GM12801 (cell line): ENCODE results near the gene TPBGL.

Experiments
- CTCF ChIP-seq: IDR thresholded peaks from one replicate; pipeline ENCODE4 v1.5.1; 2011; ENCODE audit warnings: control low read depth; ENCODE audit not compliant: insufficient read length; ENCODE audit errors: extremely low read depth

TPBGL gene

DNA sequence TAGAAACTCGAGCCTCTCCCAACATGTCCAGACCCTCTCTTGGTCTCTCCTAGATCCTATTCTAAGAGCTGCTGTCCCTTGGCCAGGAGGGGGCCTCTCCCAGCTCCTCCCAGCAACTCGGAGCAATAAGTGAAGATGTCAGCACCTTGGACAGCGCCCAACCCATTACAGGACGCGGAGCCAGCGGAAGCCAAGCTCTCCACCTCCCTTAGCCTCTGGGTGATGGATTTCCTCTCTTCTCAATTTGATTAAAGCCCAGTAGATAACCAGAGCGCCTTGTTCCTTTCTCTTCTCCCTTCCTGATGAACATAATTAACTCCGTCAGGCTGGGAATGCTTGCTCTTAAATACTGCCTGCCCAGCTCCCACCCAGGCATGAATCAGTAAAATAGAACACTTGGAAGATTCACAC lies 26.2 kb upstream of the TPBGL start:
- TF ChIP-seq CTCF, result no peak

GRCh38 chr11:75214843-75215242 lies 25.7 kb upstream of the TPBGL start:
- no peak for TF ChIP-seq CTCF

DNA sequence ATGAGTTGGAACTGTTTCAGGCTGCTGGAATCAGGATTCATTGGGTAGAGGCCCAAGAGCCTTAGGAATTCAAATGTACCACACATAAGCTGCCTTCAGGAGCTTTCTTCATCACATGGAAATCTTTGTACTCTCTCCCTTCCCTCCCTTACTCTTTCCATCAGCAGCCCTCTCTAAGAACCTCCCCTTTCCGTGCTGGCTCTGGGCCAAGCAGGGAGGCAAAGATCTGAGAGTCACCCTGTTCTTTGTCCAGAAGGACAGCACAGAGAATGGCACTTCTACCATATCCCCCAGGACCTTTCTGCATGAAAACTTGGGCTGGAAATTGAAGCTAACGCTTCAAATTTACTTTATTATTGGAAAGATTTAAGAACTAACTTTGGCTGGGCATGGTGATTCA lies 20.7 kb upstream of the TPBGL start:
- no peak for TF ChIP-seq CTCF

DNA sequence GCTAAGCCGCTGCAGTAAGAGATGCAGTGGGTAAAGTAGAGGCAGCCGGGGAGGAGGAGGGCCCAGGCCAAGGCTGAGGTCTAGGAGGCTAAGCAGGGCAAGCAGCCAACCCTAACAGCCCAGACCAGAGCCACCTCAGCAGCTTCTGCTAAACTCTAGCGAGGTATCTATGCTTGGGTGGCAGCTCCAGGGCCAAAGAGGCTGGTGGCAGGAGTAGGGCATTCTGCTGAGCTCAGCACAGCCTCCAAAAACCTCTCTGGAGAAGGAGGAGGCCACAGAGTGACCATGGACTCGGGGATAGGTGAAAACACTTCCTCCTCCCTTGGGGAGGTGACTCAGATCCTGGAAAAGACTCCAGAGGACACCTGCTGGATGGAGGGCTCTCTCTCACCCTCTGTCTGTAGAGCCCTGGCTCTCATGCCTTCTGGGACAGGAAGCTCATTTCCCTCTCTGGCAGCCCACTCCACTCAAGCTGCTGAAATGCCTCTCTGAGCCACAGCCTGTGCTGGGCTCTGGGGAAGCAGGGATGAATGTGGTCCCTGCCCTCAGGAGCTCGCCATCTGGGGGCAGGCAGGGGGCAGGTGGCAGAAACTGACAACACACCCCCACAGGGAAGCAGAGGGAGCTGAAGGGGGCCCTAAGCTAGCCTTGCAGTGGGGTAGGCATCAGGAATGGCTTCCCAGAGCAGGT lies 16.5 kb upstream of the TPBGL start:
- TF ChIP-seq CTCF, result no peak

DNA sequence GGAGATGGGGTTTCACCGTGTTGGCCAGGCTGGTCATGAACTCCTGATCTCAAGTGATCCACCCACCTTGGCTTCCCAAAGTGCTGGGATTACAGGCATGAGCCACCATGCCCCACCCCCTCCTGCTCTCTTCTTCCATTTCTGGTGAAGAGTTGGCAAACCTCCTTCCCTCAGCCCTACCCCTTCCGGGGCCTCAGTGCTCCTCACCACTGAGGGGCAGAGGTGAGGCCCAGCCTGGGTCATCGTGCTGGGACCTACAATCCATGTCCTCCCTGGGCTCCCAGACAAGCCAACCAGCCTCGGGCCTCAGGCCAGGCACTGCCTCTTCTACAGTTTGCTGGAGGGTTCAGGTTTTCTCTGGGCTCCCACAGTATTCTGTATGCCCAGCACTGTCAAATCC lies 14.8 kb upstream of the TPBGL start:
- no peak for TF ChIP-seq CTCF

DNA sequence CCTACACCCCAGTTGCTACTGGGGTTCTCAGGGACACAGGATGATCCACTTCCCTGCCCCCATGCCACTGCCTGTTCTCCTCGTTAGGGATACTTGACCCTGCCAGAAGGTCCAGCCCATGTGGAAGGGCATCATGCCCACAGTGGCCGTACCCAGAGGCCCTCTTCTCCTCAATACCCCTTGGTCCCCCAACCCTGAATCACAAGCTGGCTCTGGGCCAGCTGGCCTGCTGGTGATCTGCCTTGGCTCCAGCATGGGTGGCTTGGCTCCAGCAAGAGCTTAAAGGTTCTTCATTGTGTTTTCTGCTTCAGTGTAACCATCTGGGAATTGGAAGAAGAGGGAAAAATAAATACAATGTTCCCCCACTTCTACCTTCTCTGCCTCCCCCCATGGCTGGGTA lies 11.1 kb upstream of the TPBGL start:
- TF ChIP-seq CTCF, result no peak

- TF ChIP-seq CTCF, result no peak
These were observed 10.0 kb upstream of the TPBGL start for GRCh38 chr11:75230621-75231020.

DNA sequence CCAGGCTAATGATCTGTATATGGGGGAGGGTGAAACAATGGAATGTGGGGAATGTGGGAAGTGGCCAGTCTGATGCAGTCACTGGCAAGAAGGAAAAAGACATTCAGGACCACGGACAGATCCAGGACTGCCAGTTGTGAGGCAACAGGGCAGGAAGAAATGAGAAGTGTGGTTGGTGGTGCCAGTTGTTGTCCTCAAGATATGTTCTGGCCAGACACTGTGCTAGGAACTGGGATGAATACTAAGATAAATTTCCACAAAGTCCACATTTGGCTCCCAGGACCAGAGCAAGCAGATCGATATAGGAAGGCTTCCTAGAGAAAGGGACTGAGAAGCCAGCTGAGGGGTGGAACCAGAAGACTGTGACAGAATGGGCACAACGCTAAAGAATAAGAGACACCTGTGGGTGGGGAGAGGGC lies 6.8 kb upstream of the TPBGL start:
- TF ChIP-seq CTCF, result no peak
